ENCODE measurements around the gene ADAM29. TPM values are rescaled to one million over a fixed set of nuclear protein-coding genes. Genes with fewer than 3 reads are reported as not detected.
A peak's percentile ranks its signal among the peaks of the same experiment; 100 is the strongest.
"Not testable (repeated sequence)": the region's sequence is repeated elsewhere in the genome, so short reads cannot be mapped to it uniquely, and the experiment has no call there.

The ADAM29 gene
- not detected for total RNA-seq

DNA sequence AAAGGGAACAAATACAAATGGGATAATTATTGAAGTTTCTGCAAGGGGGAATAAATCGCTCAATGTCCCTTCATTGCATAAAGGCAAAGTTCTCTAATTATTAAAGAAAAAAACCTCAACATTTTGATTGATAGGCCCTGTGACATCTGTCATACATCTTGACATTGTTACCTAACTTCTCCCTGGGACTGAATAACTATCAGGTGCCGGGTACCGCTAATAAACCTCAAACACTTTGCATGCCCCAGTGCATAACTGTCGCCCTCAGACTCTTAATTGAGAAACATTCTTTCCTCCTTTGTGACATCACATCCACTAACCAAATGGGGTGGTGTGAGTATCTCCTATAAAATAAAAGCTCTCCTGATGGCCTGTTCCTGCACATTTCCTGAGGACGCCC lies at the start of gene ADAM29:
Gene ADAM29 (plus strand): TSS at position 301 of the 400 bp plus-strand sequence. CDS start 57,168 bp downstream, outside the sequence.
- Histone ChIP-seq H3K27me3 (no peaks in the 10 kb centered on the region), H3K9me3 (no peaks in the 10 kb centered on the region), H3K36me3 (no peaks in the 10 kb centered on the region), H3K4me3 (no peak within 1 kb of the TSS), H3K27ac (no peak within 1 kb of the TSS), H3K4me1 (no peaks in the 10 kb centered on the region)
- no peak for DNase-seq (ENCODE audit: low spot score)
- TF ChIP-seq, protein P1, sequence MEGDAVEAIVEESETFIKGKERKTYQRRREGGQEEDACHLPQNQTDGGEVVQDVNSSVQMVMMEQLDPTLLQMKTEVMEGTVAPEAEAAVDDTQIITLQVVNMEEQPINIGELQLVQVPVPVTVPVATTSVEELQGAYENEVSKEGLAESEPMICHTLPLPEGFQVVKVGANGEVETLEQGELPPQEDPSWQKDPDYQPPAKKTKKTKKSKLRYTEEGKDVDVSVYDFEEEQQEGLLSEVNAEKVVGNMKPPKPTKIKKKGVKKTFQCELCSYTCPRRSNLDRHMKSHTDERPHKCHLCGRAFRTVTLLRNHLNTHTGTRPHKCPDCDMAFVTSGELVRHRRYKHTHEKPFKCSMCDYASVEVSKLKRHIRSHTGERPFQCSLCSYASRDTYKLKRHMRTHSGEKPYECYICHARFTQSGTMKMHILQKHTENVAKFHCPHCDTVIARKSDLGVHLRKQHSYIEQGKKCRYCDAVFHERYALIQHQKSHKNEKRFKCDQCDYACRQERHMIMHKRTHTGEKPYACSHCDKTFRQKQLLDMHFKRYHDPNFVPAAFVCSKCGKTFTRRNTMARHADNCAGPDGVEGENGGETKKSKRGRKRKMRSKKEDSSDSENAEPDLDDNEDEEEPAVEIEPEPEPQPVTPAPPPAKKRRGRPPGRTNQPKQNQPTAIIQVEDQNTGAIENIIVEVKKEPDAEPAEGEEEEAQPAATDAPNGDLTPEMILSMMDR (IDR thresholded peaks at IDR 0.05), result no peak

DNA sequence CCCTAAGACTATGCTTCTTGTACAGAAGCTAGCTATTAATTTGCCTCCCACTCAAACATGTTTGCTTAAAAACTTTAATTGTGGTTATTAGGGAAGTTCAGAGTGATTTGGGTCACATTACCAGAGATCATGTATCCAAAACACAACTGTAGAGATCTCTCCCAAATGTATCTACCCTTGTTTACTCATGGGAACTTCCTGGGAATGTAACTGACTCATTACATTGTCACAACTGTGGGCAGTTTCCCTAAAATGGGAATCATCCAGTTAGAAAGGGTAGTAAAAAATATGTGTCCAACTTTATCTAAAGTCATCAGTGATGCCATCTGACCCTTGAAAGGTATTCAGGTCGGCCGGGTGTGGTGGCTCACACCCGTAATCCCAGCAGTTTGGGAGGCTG lies 48.8 kb upstream of the ADAM29 start:
- Histone ChIP-seq H3K9me3 (no peaks in the 10 kb centered on the region), H3K36me3 (no peaks in the 10 kb centered on the region), H3K4me3 (no peak overlapping the region), H3K27me3 (no peaks in the 10 kb centered on the region), H3K4me1 (no peaks in the 10 kb centered on the region), H3K27ac (no peak overlapping the region)
- TF ChIP-seq, protein P1 (IDR thresholded peaks at IDR 0.05), result no peak
- no peak for DNase-seq (ENCODE audit: low spot score)

DNA sequence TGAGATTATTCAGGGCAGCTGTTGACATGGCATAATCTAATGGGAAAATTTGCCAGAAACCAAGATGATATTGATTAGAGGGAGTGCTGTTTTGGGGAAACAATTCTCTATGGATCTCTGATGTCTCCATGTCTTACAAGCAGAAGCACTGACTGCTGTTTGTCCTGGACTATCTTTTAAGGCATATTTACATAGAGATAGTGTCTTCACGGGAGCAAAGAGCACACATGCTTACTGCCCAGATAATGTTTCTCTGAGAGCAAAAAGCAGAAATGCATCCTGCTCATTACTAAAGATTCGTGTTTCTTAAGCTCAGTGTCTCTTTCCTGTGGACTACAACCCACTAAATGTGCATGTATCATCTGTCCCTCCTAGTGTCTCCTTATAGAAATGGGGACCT lies 47.8 kb upstream of the ADAM29 start:
- Histone ChIP-seq H3K9me3 (no peaks in the 10 kb centered on the region), H3K27me3 (no peaks in the 10 kb centered on the region), H3K36me3 (no peaks in the 10 kb centered on the region), H3K27ac (no peak overlapping the region), H3K4me1 (no peaks in the 10 kb centered on the region), H3K4me3 (no peak overlapping the region)
- no peak for DNase-seq (ENCODE audit: low spot score)
- TF ChIP-seq, protein P1 (IDR thresholded peaks at IDR 0.05), result no peak

DNA sequence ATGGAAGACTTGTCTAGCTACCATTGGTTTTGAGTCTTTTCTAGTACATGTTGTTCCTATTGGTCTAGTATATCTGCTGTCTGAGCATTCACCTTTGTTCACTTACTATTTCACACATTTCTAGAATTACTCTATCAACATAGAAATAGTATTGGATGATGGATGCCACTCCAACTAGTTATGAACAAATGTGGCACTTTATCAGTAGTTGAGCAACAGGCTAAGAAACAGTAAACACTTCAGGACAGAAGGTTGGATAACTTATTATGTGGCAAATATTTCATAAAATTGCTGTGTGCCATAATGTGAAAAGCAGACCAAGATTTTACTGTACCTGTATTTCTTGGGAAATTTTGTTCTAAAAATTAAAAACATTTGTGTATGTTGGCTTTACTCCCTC lies 46.8 kb upstream of the ADAM29 start:
- no peak overlapping the region for H3K4me3 ChIP-seq
- H3K27me3 ChIP-seq, result no peaks in the 10 kb centered on the region
- H3K9me3 ChIP-seq, result no peaks in the 10 kb centered on the region
- H3K36me3 ChIP-seq, result no peaks in the 10 kb centered on the region
- no peak for DNase-seq (ENCODE audit: low spot score)
- H3K4me1 ChIP-seq, result no peaks in the 10 kb centered on the region
- TF ChIP-seq, protein P1 (IDR thresholded peaks at IDR 0.05), result no peak
- H3K27ac ChIP-seq, result no peak overlapping the region

DNA sequence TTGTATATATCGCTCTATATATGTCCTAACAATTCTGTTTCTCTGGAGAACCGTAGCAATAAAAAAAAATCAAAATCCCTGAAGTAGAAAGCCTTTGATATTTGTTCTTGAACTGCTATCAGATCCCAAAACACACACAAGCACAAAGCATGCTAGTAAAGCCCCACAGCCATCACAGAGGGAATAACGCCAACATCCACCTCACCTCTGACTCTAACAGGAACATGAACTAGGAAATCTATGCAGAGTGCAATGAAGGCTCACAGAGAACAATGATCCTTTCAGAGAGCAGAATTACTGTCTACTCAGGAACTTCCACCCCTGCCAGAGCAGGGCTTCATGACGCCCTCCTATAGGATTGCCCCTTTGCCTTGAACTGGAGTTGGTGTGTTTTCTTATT lies 45.0 kb upstream of the ADAM29 start:
- not testable (repeated sequence) for DNase-seq (ENCODE audit: low spot score); H3K27ac ChIP-seq; H3K4me3 ChIP-seq; H3K36me3 ChIP-seq; H3K4me1 ChIP-seq; H3K27me3 ChIP-seq; H3K9me3 ChIP-seq

DNA sequence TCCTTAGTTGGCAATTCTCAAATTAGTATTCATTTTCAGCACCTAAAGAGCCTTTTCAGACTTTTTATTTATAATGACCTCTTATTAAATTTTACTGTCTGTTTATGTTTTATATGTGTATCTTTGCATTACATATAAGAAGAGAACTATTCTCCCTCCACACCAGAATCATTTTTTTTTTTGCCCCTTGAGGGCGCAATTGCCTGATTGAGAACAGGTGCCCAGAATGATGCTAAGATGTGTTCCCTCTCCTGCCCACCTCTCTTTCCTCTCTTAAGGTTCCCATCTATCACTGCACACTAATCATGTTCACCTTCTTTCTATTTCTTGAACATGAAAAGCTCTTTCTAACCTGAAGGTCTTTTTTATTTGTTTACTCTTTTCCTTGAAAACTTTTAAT lies 44.2 kb upstream of the ADAM29 start:
- H3K27me3 ChIP-seq, result no peaks in the 10 kb centered on the region
- no peaks in the 10 kb centered on the region for H3K36me3 ChIP-seq
- TF ChIP-seq, protein P1 (IDR thresholded peaks at IDR 0.05), result peak in 1 of 2 donors; percentile 15
- no peaks in the 10 kb centered on the region for H3K9me3 ChIP-seq
- no peak for DNase-seq (ENCODE audit: low spot score)
- no peak overlapping the region for H3K27ac ChIP-seq
- no peaks in the 10 kb centered on the region for H3K4me1 ChIP-seq
- H3K4me3 ChIP-seq, result no peak overlapping the region
